Esophagus squamous epithelium (tissue), 4 donors: Measurements from ENCODE around the gene LRG1.

Source experiments
- POLR2A ChIP-seq, 4 donors: fragments of 450-650 bp; IDR thresholded peaks; one replicate each; pipeline ENCODE4 v1.6.1; 2017; ENCODE audit warnings: antibody characterized with exemption in 4 of 4, mild to moderate bottlenecking in 4 of 4, moderate library complexity in 3 of 4
- TF ChIP-seq, protein P1 (sequence below), 6 experiments: fragments of 450-650 bp in 4 of 6; fragments of 200-600 bp in 2 of 6; sonication (generic) in 2 of 6; IDR thresholded peaks; one replicate each; pipeline ENCODE4 v1.5.1; 2016 to 2019; ENCODE audit warnings: antibody characterized with exemption in 6 of 6, mild to moderate bottlenecking in 4 of 6, moderate library complexity in 4 of 6

DNA sequence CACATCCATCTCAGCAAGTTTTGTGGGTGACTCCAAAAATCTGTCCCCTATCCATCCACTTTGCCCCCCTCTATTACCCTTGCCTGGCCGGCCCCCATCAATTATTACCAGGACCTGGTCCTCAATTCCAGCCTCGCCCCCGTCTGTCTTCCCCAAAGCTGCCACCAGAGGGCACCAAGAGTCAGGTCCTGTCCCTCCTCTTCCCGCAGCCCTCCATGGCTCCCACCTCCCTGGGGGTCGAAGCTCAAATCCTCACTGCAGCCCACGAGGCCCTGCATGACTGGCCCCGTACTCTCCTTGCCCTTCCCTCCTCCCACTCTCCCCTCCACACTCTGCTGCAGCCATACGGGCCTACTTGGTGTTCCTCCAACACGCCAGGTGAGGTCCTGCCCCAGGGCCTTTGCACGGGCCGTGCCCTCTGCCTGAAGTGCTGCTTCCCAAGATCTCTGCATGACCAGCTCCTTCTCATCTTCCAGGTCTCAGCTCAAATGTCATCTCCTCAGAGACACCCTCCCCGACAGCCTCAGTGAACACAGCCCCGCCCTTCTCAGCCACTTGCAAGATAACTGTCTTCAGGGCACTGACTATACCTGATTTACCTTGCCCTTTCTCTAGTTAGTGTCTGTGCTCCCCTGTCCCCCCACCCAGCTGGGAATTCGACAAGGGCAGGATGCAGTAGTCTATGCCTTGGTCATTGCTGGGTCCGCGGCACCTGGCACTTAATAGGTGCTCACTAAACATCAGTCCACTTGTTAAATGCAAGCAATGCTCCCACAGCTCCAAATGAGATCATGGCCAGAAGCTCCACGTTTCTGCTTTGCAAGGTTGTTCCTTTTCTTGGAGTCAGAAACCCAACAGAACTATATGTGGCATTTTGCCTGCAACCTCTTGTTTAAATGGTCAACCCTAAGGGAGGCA lies 36.4 kb upstream of the LRG1 start:
- TF ChIP-seq, protein P1, sequence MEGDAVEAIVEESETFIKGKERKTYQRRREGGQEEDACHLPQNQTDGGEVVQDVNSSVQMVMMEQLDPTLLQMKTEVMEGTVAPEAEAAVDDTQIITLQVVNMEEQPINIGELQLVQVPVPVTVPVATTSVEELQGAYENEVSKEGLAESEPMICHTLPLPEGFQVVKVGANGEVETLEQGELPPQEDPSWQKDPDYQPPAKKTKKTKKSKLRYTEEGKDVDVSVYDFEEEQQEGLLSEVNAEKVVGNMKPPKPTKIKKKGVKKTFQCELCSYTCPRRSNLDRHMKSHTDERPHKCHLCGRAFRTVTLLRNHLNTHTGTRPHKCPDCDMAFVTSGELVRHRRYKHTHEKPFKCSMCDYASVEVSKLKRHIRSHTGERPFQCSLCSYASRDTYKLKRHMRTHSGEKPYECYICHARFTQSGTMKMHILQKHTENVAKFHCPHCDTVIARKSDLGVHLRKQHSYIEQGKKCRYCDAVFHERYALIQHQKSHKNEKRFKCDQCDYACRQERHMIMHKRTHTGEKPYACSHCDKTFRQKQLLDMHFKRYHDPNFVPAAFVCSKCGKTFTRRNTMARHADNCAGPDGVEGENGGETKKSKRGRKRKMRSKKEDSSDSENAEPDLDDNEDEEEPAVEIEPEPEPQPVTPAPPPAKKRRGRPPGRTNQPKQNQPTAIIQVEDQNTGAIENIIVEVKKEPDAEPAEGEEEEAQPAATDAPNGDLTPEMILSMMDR (IDR thresholded peaks at IDR 0.05): peak; percentile 47 to 74 (median 68)
- no peak for TF ChIP-seq POLR2A (IDR thresholded peaks at IDR 0.05)
